Endodermal cell (in vitro differentiated cells): ENCODE data around the gene DOCK2. TPM values are rescaled to one million over a fixed set of nuclear protein-coding genes. Genes with fewer than 3 reads are reported as not detected.

Experiments
- DNase-seq: peaks from one replicate; pipeline ENCODE4 v3.0.0-alpha.2; 2017
- H3K27ac ChIP-seq: 2 replicates; pipeline ENCODE4 v1.5.1; 2013; ENCODE audit warnings: mild to moderate bottlenecking, low read depth, low read length, moderate library complexity
- H3K27me3 ChIP-seq: 2 replicates; pipeline ENCODE4 v1.6.1; 2013; ENCODE audit warnings: mild to moderate bottlenecking, low read length, moderate library complexity; ENCODE audit not compliant: insufficient read depth, control insufficient read depth, poor library complexity, severe bottlenecking
- H3K36me3 ChIP-seq: 2 replicates; pipeline ENCODE4 v1.7.0; 2013; ENCODE audit warnings: mild to moderate bottlenecking, low read length, moderate library complexity; ENCODE audit not compliant: control insufficient read depth, insufficient read depth
- H3K4me1 ChIP-seq: one replicate; pipeline ENCODE4 v1.7.0; 2013; ENCODE audit warnings: low read length; ENCODE audit not compliant: control insufficient read depth, insufficient read depth
- H3K4me3 ChIP-seq: 2 replicates; pipeline ENCODE4 v1.5.1; 2013; ENCODE audit warnings: mild to moderate bottlenecking, low read length, moderate library complexity
- H3K9ac ChIP-seq: 2 replicates; pipeline ENCODE4 v1.6.1; 2013; ENCODE audit warnings: mild to moderate bottlenecking, low read length, moderate library complexity; ENCODE audit not compliant: poor library complexity, severe bottlenecking; ENCODE audit errors: extremely low read depth
- H3K9me3 ChIP-seq: 2 replicates; pipeline ENCODE4 v1.6.1; 2013; ENCODE audit warnings: mild to moderate bottlenecking, low read length, moderate library complexity; ENCODE audit not compliant: control insufficient read depth
- H3K27ac Mint-ChIP-seq: 2 replicates; pipeline ENCODE4 v1.8.0; 2020; ENCODE audit warnings: mixed read lengths
- H3K27me3 Mint-ChIP-seq: 2 replicates; pipeline ENCODE4 v1.8.0; 2021; ENCODE audit warnings: mild to moderate bottlenecking, mixed read lengths; ENCODE audit not compliant: insufficient read depth
- H3K36me3 Mint-ChIP-seq: 2 replicates; pipeline ENCODE4 v1.8.0; 2020; ENCODE audit warnings: low read depth, mixed read lengths
- H3K4me1 Mint-ChIP-seq: 2 replicates; pipeline ENCODE4 v1.8.0; 2020; ENCODE audit warnings: mixed read lengths
- H3K4me3 Mint-ChIP-seq: 2 replicates; pipeline ENCODE4 v1.8.0; 2020; ENCODE audit warnings: mild to moderate bottlenecking, moderate library complexity, mixed read lengths
- H3K9me3 Mint-ChIP-seq: 2 replicates; pipeline ENCODE4 v1.8.0; 2020; ENCODE audit warnings: mild to moderate bottlenecking, mixed read lengths
- WGBS, 2 experiments: methylation state at CpG; one replicate each; pipeline versions ENCODE4 v1.1.5 to v1.1.7; 2013; ENCODE audit warnings: missing lambda C conversion rate in 2 of 2, mixed read lengths in 1 of 2; ENCODE audit not compliant: insufficient coverage in 1 of 2, insufficient read length in 1 of 2; 5-methylcytosine and 5-hydroxymethylcytosine counted together
- total RNA-seq, 2 donors: library from RNA; stranded (reverse); fragmentation: NEBNext Ultra II Directional in 1 of 2; extraction: Animal tissue kit (Norgen Biotek cat#: 25700) in 1 of 2; gene quantifications; 2 replicates in 1 of 2; 3 replicates in 1 of 2; pipeline ENCODE4 v1.2.1, GENCODE V29; 2021
- TF ChIP-seq, protein P1 (sequence below): fragments of 200-600 bp; sonication (generic); conservative IDR thresholded peaks from 2 replicates; pipeline ENCODE4 v1.5.0; 2021; ENCODE audit warnings: antibody characterized with exemption, mild to moderate bottlenecking

DOCK2 gene
- total RNA-seq, 2 donors from 2014 or later = 2.6 to 3.9 TPM

GRCh38 chr5:169602535-169602934, 34.5 kb upstream of the DOCK2 start:
- H3K27ac Mint-ChIP-seq = no peak overlapping the region
- peaks cover 9% of the 10 kb centered on the region for H3K4me1 ChIP-seq
- no peak overlapping the region for H3K4me3 Mint-ChIP-seq
- DNase-seq = no peak
- H3K4me3 ChIP-seq = no peak overlapping the region
- TF ChIP-seq, protein P1, sequence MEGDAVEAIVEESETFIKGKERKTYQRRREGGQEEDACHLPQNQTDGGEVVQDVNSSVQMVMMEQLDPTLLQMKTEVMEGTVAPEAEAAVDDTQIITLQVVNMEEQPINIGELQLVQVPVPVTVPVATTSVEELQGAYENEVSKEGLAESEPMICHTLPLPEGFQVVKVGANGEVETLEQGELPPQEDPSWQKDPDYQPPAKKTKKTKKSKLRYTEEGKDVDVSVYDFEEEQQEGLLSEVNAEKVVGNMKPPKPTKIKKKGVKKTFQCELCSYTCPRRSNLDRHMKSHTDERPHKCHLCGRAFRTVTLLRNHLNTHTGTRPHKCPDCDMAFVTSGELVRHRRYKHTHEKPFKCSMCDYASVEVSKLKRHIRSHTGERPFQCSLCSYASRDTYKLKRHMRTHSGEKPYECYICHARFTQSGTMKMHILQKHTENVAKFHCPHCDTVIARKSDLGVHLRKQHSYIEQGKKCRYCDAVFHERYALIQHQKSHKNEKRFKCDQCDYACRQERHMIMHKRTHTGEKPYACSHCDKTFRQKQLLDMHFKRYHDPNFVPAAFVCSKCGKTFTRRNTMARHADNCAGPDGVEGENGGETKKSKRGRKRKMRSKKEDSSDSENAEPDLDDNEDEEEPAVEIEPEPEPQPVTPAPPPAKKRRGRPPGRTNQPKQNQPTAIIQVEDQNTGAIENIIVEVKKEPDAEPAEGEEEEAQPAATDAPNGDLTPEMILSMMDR = no peak
- H3K36me3 ChIP-seq = peaks cover 64% of the 10 kb centered on the region
- peaks cover 28% of the 10 kb centered on the region for H3K4me1 Mint-ChIP-seq
- H3K9ac ChIP-seq = no peak overlapping the region
- no peaks in the 10 kb centered on the region for H3K9me3 ChIP-seq
- no peak overlapping the region for H3K27ac ChIP-seq
- H3K27me3 ChIP-seq = no peaks in the 10 kb centered on the region
- no peaks in the 10 kb centered on the region for H3K27me3 Mint-ChIP-seq
- no peaks in the 10 kb centered on the region for H3K9me3 Mint-ChIP-seq
- peaks cover 50% of the 10 kb centered on the region for H3K36me3 Mint-ChIP-seq

GRCh38 chr5:169606279-169606678, 30.8 kb upstream of the DOCK2 start:
- Histone ChIP-seq H3K27me3 (no peaks in the 10 kb centered on the region), H3K9ac (no peak overlapping the region), H3K36me3 (peaks cover 31% of the 10 kb centered on the region), H3K4me1 (no peaks in the 10 kb centered on the region), H3K4me3 (no peak overlapping the region), H3K27ac (no peak overlapping the region), H3K9me3 (no peaks in the 10 kb centered on the region)
- Mint-ChIP-seq H3K27ac (no peak overlapping the region), H3K9me3 (peaks cover 8% of the 10 kb centered on the region), H3K4me1 (peaks cover 3% of the 10 kb centered on the region), H3K36me3 (peaks cover 24% of the 10 kb centered on the region), H3K4me3 (no peak overlapping the region), H3K27me3 (peaks cover 2% of the 10 kb centered on the region)
- TF ChIP-seq, protein P1 = no peak
- 98% methylated on average over 2 of the region's 3 CpGs; no CpG with 5 or more reads in 1 of the 2 experiments for WGBS, 2 experiments
- no peak for DNase-seq

- H3K4me3 ChIP-seq = no peak overlapping the region
- peaks cover 15% of the 10 kb centered on the region for H3K36me3 ChIP-seq
- Mint-ChIP-seq H3K4me3 (no peak overlapping the region), H3K27ac (no peak overlapping the region), H3K9me3 (peaks cover 15% of the 10 kb centered on the region), H3K4me1 (no peaks in the 10 kb centered on the region), H3K36me3 (peaks cover 16% of the 10 kb centered on the region), H3K27me3 (peaks cover 11% of the 10 kb centered on the region)
- no peaks in the 10 kb centered on the region for H3K27me3 ChIP-seq
- no peaks in the 10 kb centered on the region for H3K4me1 ChIP-seq
- TF ChIP-seq, protein P1 = no peak
- H3K9me3 ChIP-seq = no peaks in the 10 kb centered on the region
- H3K9ac ChIP-seq = no peak overlapping the region
- DNase-seq = no peak
- H3K27ac ChIP-seq = no peak overlapping the region
- WGBS, 2 experiments = 100% methylated on average over 2 of the region's 2 CpGs; no CpG with 5 or more reads in 1 of the 2 experiments
Observed at GRCh38 chr5:169607882-169608281, 29.2 kb upstream of the DOCK2 start.
